Measurements from ENCODE around the gene HLA-F.
A peak's percentile ranks its signal among the peaks of the same experiment; 100 is the strongest.

The HLA-F gene

GRCh38 chr6:29759457-29759856, 36.2 kb downstream of the HLA-F start:
- DNase-seq = no peak

- DNase-seq = no peak
Observed at GRCh38 chr6:29760328-29760727, 37.1 kb downstream of the HLA-F start.

DNA sequence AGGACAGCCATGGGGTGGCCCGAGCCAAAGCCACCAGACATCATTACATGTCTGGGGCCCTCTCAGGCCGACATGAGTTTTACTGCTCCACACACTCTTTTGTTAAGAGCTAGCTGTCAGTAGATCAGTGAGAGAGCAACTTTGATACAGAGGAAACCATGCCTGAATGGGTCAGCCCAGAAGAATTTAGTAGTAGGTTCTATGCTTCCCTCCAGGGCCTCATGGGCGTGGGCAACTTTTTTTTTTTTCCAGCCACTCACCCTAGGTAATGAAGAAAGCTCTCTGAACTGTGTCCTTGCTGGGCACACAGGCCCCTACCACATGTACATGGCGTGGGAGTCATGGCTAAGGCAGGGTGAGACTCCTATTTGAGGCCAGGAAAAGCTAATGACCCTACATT, 38.8 kb downstream of the HLA-F start:
- no peak for DNase-seq

DNA sequence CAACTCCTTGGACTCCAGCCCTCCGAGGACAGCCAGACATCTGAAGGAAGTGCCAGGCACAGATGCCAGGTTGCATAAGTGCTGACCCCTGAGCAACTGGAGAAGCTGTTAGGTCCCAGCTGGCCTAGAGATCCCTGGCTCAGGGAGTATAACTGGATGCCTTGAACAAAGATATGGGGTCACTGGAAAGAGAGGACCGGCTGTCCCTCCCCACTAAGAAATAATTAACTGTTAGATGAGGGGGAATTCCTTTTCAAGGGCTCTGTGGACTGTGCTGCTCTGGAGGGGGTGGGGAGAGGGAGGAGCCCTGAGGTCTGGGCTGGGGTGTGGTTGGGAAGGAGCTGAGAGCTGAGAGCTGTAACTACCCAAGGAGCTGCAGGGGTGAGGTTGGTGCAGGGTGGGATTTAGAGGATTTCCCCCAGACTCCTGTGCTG, 39.6 kb downstream of the HLA-F start:
- peak in 6 of 58 donors; percentile 4 to 29 (median 8) for DNase-seq

DNA sequence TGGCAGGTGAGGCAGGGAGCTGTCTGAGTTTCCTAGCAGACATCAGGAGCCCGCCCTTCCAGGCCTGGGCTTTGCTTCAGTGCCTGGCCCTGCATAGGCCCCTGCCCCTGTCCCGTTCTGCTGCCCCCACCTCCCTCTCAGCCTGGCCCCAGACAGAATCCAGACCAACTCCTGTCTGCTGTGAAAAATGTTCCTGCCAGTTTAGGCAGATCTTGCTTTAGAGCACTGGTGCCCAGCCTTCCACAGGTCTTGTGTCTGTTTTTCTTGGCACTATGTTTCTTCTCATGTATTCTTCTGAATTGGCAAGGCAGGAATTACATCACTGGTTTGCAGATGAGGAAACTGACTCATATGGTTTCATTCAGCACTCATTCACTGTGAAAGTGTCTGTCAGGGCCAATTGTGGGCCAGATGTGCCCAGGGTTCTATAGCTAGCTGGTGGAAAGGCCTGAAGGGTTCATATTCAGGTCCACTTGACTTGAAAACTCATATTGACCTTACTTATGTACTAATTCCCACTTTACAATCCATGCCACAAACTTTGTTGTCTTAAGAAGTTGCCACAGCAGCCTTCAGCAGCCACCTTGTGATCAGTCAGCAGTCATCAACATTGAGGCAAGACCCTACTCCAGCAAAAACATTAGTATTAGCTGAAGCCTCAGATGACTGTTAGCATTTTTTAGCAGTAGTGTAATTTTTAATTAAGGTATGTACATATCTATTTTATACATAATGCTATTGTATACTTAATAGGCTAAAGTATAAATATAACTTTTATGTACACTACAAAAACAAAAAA, 40.5 kb downstream of the HLA-F start:
- no peak for DNase-seq

DNA sequence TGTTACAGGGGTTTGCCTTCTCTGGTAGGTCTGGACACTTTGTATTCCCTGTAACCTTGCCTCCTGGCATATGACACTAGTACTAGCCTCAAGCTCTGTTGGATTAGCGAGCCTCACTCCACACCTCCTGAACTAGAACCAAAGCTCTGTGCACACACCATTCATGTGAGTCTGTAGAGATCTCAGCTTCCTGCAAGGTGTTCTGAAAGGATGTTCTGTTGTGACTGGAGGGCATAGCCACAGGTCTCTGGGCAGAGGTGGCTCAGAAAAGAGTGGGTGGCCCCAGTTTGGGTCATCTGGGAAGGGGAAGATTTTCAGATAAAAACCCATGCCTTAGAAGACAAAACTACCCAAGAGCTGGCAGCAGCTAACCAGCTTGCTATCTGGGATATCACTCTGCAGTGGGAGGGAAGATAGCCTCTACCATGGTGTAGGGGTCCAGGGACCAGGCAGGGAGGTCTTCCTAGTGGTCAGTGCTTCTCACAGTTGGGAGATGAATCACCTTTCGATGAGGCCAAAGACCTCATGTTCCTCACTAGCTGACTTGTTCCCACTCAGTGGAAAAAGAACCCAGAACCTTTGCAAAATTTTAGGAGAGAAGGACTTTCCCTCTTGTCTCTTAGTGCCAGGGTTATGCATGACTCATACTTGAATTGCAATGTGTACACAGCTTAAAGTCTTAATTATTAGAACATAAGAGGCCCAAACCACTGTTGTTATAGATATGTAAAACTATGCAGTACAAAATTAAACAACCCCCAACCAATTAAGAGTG, 41.4 kb downstream of the HLA-F start:
- DNase-seq = no peak

GRCh38 chr6:29769336-29769735, 46.1 kb downstream of the HLA-F start:
- no peak for DNase-seq

GRCh38 chr6:29770306-29770705, 47.1 kb downstream of the HLA-F start:
- DNase-seq = no peak

DNA sequence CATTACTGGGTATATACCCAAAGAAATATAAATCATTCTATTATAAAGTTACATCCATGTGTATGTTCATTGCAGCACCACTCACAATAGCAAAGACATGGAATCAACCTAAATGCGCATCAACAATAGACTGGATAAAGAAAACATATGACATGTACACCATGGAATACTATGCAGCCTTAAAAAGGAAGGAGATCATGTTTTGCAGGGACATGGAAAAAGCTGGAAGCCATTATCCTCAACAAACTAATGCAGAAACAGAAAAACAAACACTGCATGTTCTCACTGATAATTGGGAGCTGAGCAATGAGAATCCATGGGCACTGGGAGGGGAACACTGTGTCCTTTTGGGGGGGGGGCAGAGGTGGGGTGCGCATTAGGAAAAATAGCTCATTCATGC, 53.5 kb downstream of the HLA-F start:
- no peak for DNase-seq
